CD8-positive, alpha-beta memory T cell (primary cell): ENCODE measurements around the gene PYGM. TPM values are rescaled to one million over a fixed set of nuclear protein-coding genes. Genes with fewer than 3 reads are reported as not detected.

ENCODE experiments used
- CTCF ChIA-PET: fragments of 350-600 bp; sonication (Branson Sonifier 250); formaldehyde crosslinking; loops from one replicate; lab custom pipeline; 2021; ENCODE audit warnings: antibody characterized with exemption; lab: Charles Lee
- POLR2A ChIA-PET: fragments of 350-600 bp; sonication (Branson Sonifier 250); formaldehyde crosslinking; loops from one replicate; lab custom pipeline; 2021; ENCODE audit warnings: antibody characterized with exemption; lab: Charles Lee
- DNase-seq, 5 donors: peaks; one replicate each; pipeline versions ENCODE4 v3.0.0 to v3.0.0-alpha.2; 2020 to 2022; ENCODE audit warnings: mixed read lengths in 1 of 5
- H3K27ac ChIP-seq: one replicate; pipeline ENCODE4 v1.7.0; 2013; ENCODE audit warnings: low read depth, mild to moderate bottlenecking, low read length, moderate library complexity
- H3K27me3 ChIP-seq: 2 replicates; pipeline ENCODE4 v1.7.0; 2013; ENCODE audit warnings: low read length, mild to moderate bottlenecking; ENCODE audit not compliant: insufficient read depth, poor library complexity, severe bottlenecking
- H3K36me3 ChIP-seq: 2 replicates; pipeline ENCODE4 v1.7.0; 2013; ENCODE audit warnings: mild to moderate bottlenecking, low read length, moderate library complexity; ENCODE audit not compliant: insufficient read depth
- H3K4me1 ChIP-seq: 2 replicates; pipeline ENCODE4 v1.7.0; 2013; ENCODE audit warnings: mild to moderate bottlenecking, low read length, moderate library complexity; ENCODE audit not compliant: insufficient read depth
- H3K4me3 ChIP-seq: 2 replicates; pipeline ENCODE4 v1.7.0; 2013; ENCODE audit warnings: mild to moderate bottlenecking, low read length
- H3K9me3 ChIP-seq: 2 replicates; pipeline ENCODE4 v1.7.0; 2013; ENCODE audit warnings: mild to moderate bottlenecking, low read length
- H3K27ac Mint-ChIP-seq, 8 donors: one replicate each; pipeline ENCODE4 v1.8.0; 2020 to 2021; ENCODE audit warnings: mixed read lengths in 8 of 8, mild to moderate bottlenecking in 6 of 8, inconsistent platforms in 3 of 8, moderate library complexity in 3 of 8
- H3K27me3 Mint-ChIP-seq, 2 donors: one replicate each; pipeline ENCODE4 v1.8.0; 2020 to 2021; ENCODE audit warnings: mixed read lengths in 2 of 2, mild to moderate bottlenecking in 1 of 2, moderate library complexity in 1 of 2
- H3K36me3 Mint-ChIP-seq, 3 donors: one replicate each; pipeline ENCODE4 v1.8.0; 2020 to 2021; ENCODE audit warnings: mixed read lengths in 3 of 3, inconsistent platforms in 1 of 3, mild to moderate bottlenecking in 1 of 3
- H3K4me1 Mint-ChIP-seq, 3 donors: one replicate each; pipeline ENCODE4 v1.8.0; 2020 to 2021; ENCODE audit warnings: mixed read lengths in 3 of 3, inconsistent platforms in 1 of 3, mild to moderate bottlenecking in 1 of 3
- H3K4me3 Mint-ChIP-seq, 7 donors: one replicate each; pipeline ENCODE4 v1.8.0; 2020 to 2021; ENCODE audit warnings: mixed read lengths in 7 of 7, mild to moderate bottlenecking in 6 of 7, moderate library complexity in 4 of 7, inconsistent platforms in 2 of 7
- H3K9me3 Mint-ChIP-seq, 5 donors: one replicate each; pipeline ENCODE4 v1.8.0; 2020 to 2022; ENCODE audit warnings: mixed read lengths in 5 of 5, mild to moderate bottlenecking in 3 of 5, moderate library complexity in 2 of 5, inconsistent platforms in 1 of 5
- polyA plus RNA-seq: library from polyadenylated mRNA; unstranded; fragments of 300-500 nt; fragmentation: Illumina TruSeq; gene quantifications from one replicate; pipeline ENCODE4 v1.2.3, GENCODE V29; 2021
- total RNA-seq, 2 experiments: library from RNA; stranded (reverse); gene quantifications; one replicate each; pipeline ENCODE4 v1.2.3, GENCODE V29; 2021

PYGM gene
- total and polyA plus RNA-seq, 3 experiments from 2014 or later: 0.15 to 2.2 (median 2.2) TPM

DNA sequence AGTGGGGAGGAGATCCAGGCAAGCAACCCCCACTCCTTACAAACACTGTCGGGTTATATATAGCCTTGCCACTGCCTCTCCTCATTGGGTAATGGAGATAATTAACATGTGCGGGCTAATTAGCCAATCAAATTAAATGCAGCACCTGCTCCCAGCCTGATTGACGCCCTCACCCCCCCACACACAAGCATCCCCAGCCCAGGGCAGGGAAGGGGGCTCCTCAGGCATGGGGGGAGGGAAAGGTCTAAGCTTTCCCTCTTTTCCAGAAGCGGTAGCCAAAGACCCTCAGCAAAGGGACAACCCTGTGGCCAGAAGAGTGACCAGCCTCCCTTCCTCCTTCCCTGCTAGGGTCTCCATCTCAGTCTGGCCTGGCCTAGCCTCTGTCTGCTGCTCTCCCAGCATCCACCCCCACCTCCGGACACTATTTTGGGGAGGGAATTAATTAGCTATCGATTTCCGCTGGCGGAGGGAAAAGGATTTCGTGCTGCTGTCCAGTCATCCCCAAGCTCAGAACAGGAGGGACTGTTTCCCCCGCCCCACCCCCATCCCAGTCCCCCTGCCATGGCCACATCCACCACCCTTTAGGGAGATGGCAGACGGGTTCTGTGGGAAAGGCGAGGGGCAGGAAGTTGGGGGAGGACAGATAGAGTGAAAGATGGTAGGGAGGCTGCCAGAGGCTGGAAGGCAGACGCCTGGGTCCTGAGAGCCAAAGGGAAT is 43.9 kb downstream of the PYGM start:
- Histone ChIP-seq H3K27ac (no peak overlapping the region), H3K27me3 (peaks cover 48% of the 10 kb centered on the region), H3K36me3 (no peaks in the 10 kb centered on the region), H3K9me3 (no peaks in the 10 kb centered on the region), H3K4me1 (peaks cover 8% of the 10 kb centered on the region), H3K4me3 (no peak overlapping the region)
- no peaks in the 10 kb centered on the region for H3K36me3 Mint-ChIP-seq
- CTCF ChIA-PET: interaction anchor here (2.0 kb wide), 1 partner anchor 27 kb away, joined by 4 read pairs; no protein-coding TSS in a partner anchor
- peaks cover 5 to 20% (median 13%) of the 10 kb centered on the region in 3 donors for H3K4me1 Mint-ChIP-seq
- H3K27me3 Mint-ChIP-seq: peaks cover 47 to 81% of the 10 kb centered on the region in 2 donors
- peaks cover 0 to 3% (median 0%) of the 10 kb centered on the region in 5 donors for H3K9me3 Mint-ChIP-seq
- POLR2A ChIA-PET: no interaction called here
- no peak overlapping the region for H3K4me3 Mint-ChIP-seq
- no peak overlapping the region for H3K27ac Mint-ChIP-seq
- no peak for DNase-seq

DNA sequence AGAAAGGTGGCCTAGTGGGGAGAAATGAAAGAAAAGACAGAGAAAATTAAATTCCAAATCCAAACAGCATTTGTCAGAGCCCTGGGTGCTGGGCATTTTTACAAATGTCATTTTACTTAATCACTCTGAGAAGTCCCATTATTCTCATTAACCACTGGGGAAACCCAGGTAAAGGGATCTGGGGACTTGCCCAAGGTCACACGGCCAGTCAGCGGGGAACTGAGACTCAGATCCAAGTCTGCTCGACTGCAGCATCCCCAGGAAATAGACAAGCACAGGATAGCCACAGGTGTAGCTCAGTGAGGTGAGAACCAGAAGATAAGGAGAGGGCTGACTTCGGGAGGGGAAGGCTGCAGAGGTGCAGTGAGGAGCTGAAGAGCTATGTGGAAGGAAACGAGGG is 44.7 kb downstream of the PYGM start:
- Mint-ChIP-seq H3K36me3 (peaks cover 0 to 2% (median 0%) of the 10 kb centered on the region in 3 donors), H3K27me3 (peaks cover 53 to 83% of the 10 kb centered on the region in 2 donors), H3K4me1 (peaks cover 5 to 24% (median 17%) of the 10 kb centered on the region in 3 donors), H3K27ac (no peak overlapping the region), H3K4me3 (peak overlapping the region in 4 of 7 donors; percentile 11 to 55 (median 35)), H3K9me3 (peaks cover 0 to 3% (median 0%) of the 10 kb centered on the region in 5 donors)
- H3K9me3 ChIP-seq: no peaks in the 10 kb centered on the region
- H3K27ac ChIP-seq: no peak overlapping the region
- ChIA-PET CTCF (no interaction called here), POLR2A (no interaction called here)
- no peaks in the 10 kb centered on the region for H3K36me3 ChIP-seq
- peaks cover 8% of the 10 kb centered on the region for H3K4me1 ChIP-seq
- DNase-seq: no peak
- peaks cover 56% of the 10 kb centered on the region for H3K27me3 ChIP-seq
- no peak overlapping the region for H3K4me3 ChIP-seq

DNA sequence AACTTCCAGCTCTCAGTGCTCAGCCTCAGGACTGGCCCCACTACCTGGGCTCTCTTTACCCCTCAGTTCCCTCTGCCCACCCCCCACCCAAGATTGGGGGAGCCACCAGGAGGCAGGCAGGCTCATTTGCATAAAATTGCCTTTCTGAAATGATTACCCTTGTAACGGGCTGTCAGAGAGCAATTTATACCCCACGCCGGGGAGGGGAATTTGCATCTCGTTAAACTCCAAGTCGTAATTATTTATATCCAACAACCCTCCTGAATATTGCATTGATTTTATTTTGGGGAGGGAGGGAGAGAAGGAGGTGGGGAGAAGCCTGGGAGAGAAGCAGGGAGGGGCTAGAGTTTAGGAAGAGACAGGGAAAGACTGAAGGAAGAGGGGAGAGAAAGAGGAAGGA is 45.1 kb downstream of the PYGM start:
- POLR2A ChIA-PET: no interaction called here
- CTCF ChIA-PET: no interaction called here

DNA sequence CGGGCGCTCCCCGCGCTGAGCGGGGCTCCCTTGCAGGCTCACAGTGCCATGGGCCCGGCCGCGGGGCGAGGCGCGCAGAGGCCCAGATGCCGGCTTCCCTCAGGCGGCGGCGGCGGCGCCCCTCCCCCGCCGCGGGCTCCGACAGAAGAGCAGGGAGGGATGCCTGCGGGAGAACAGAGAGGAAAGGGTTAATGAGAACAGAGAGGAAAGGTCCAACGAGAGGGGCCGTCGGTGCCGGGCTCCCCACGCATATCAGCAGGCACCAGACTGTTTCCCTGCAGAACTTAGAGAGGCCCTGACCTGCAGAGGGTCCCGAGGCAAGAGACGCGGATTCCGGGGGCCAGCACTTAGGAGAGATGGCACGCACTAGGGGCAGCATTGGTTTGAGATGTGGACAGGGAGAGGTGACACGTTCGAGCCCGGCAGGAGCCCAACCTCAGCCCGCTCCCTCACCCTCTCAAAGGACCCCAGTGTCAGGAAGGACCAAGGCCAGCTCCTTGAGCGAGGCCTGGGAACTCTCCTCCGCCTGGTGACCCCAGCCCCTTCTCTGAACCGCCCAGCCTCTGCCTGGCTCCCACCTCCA is 45.9 kb downstream of the PYGM start:
- no peak for DNase-seq
- H3K4me1 Mint-ChIP-seq: peaks cover 5 to 24% (median 17%) of the 10 kb centered on the region in 3 donors
- Histone ChIP-seq H3K27me3 (peaks cover 56% of the 10 kb centered on the region), H3K4me3 (no peak overlapping the region), H3K27ac (no peak overlapping the region), H3K4me1 (peaks cover 8% of the 10 kb centered on the region), H3K9me3 (no peaks in the 10 kb centered on the region), H3K36me3 (no peaks in the 10 kb centered on the region)
- peaks cover 0 to 2% (median 0%) of the 10 kb centered on the region in 3 donors for H3K36me3 Mint-ChIP-seq
- H3K27ac Mint-ChIP-seq: no peak overlapping the region
- peaks cover 0 to 3% (median 0%) of the 10 kb centered on the region in 5 donors for H3K9me3 Mint-ChIP-seq
- ChIA-PET CTCF (interaction anchor here (1.0 kb wide), 1 partner anchor 10 kb away, joined by 4 read pairs; no protein-coding TSS in a partner anchor), POLR2A (interaction anchor here (1.0 kb wide), 1 partner anchor 30 kb away, joined by 3 read pairs; the partner anchor contains the start of gene RASGRP2)
- peak overlapping the region in 4 of 7 donors; percentile 9 to 69 (median 55) for H3K4me3 Mint-ChIP-seq
- peaks cover 54 to 83% of the 10 kb centered on the region in 2 donors for H3K27me3 Mint-ChIP-seq

More for the DNA sequence above, 45.1 kb downstream of the PYGM start:
- Mint-ChIP-seq H3K27me3 (peaks cover 55 to 83% of the 10 kb centered on the region in 2 donors), H3K36me3 (peaks cover 0 to 2% (median 0%) of the 10 kb centered on the region in 3 donors), H3K9me3 (peaks cover 0 to 3% (median 0%) of the 10 kb centered on the region in 5 donors), H3K4me1 (peaks cover 5 to 24% (median 17%) of the 10 kb centered on the region in 3 donors), H3K27ac (no peak overlapping the region), H3K4me3 (peak overlapping the region in 3 of 7 donors; percentile 18 to 69 (median 69))
- H3K27me3 ChIP-seq: peaks cover 56% of the 10 kb centered on the region
- no peak overlapping the region for H3K4me3 ChIP-seq
- H3K9me3 ChIP-seq: no peaks in the 10 kb centered on the region
- H3K4me1 ChIP-seq: peaks cover 8% of the 10 kb centered on the region
- H3K36me3 ChIP-seq: no peaks in the 10 kb centered on the region
- no peak overlapping the region for H3K27ac ChIP-seq
- no peak for DNase-seq

DNA sequence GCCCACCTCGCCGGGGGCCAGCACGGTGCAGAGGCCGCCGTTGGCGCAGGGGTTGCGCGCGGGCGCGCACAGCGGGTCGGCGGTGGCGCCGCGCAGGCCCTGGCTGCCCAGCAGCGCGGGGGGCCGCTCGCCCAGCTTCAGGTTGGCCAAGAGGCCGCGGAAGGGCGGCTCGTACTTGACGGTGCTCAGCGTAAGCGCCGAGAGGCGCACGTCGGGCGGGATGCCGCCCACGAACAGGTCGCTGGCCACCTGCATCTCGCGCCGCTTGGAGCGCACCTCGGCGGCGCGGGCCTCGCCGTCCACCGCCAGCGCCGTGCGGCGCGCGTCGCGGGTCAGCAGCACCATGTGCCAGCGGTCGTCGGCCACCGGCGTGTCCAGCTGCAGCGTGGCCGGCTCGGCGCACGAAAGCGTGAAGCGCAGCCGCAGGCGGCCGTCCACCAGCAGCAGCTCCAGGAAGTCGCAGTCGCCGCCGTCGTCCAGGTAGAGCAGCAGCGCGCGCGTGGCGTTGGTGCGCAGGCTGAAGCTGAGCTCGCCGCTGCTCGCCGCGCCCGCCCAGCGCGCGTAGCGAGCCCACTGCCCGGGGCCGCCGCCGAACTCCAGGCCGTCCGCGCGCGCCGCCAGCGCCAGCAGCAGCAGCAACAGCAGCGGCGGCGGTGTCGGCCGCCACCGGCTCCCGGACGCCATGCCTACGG is 46.6 kb downstream of the PYGM start:
- Mint-ChIP-seq H3K4me1 (peaks cover 5 to 24% (median 17%) of the 10 kb centered on the region in 3 donors), H3K36me3 (peaks cover 0 to 2% (median 0%) of the 10 kb centered on the region in 3 donors), H3K9me3 (peaks cover 0 to 3% (median 0%) of the 10 kb centered on the region in 5 donors), H3K27me3 (peaks cover 59 to 80% of the 10 kb centered on the region in 2 donors), H3K4me3 (no peak overlapping the region), H3K27ac (no peak overlapping the region)
- CTCF ChIA-PET: interaction anchor here (1.0 kb wide), 1 partner anchor 9 kb away, joined by 4 read pairs; no protein-coding TSS in a partner anchor
- H3K9me3 ChIP-seq: no peaks in the 10 kb centered on the region
- no peak overlapping the region for H3K27ac ChIP-seq
- POLR2A ChIA-PET: interaction anchor here (1.0 kb wide), 1 partner anchor 31 kb away, joined by 3 read pairs; the partner anchor contains the start of gene RASGRP2
- DNase-seq: no peak
- H3K27me3 ChIP-seq: peaks cover 56% of the 10 kb centered on the region
- no peak overlapping the region for H3K4me3 ChIP-seq
- peaks cover 8% of the 10 kb centered on the region for H3K4me1 ChIP-seq
- H3K36me3 ChIP-seq: no peaks in the 10 kb centered on the region

DNA sequence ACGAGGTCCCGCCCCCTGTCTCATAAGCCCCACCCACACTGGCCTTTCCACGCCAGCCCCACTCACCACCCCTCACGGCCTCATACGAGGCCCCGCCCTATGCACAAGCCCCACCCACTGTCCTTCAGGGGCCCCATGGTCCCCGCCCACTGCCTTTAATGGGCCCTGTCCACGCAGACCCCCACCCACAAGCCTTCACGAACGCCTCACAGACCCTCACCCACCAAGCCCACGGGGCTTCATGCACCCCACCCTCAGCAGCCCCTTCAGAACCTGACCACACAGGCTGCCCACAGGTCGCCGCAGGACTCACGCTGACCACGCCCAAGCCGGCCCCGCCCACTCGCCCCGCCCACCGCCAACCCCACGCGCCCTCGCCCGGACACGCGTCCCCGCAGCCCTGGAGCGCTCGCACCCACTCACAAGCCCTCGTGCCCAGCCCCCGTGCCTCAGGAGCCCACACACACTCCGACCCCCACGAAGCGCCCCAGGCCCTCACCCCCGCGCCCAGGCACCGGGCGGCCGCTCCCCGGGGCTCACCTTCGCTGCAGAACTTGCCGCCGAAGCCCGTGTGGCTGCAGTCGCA is 47.3 kb downstream of the PYGM start:
- no peak for DNase-seq
- peaks cover 5 to 24% (median 17%) of the 10 kb centered on the region in 3 donors for H3K4me1 Mint-ChIP-seq
- H3K36me3 Mint-ChIP-seq: peaks cover 0 to 2% (median 0%) of the 10 kb centered on the region in 3 donors
- H3K27ac Mint-ChIP-seq: peak overlapping the region in 1 of 8 donors; percentile 81
- H3K4me3 ChIP-seq: no peak overlapping the region
- peaks cover 8% of the 10 kb centered on the region for H3K4me1 ChIP-seq
- POLR2A ChIA-PET: interaction anchor here (1.0 kb wide), 1 partner anchor 31 kb away, joined by 3 read pairs; the partner anchor contains the start of gene RASGRP2
- peaks cover 57 to 79% of the 10 kb centered on the region in 2 donors for H3K27me3 Mint-ChIP-seq
- peak overlapping the region in 5 of 7 donors; percentile 20 to 62 (median 39) for H3K4me3 Mint-ChIP-seq
- no peaks in the 10 kb centered on the region for H3K36me3 ChIP-seq
- CTCF ChIA-PET: interaction anchor here (1.0 kb wide), 1 partner anchor 9 kb away, joined by 4 read pairs; no protein-coding TSS in a partner anchor
- no peak overlapping the region for H3K27ac ChIP-seq
- peaks cover 0 to 3% (median 0%) of the 10 kb centered on the region in 5 donors for H3K9me3 Mint-ChIP-seq
- H3K27me3 ChIP-seq: peaks cover 51% of the 10 kb centered on the region
- no peaks in the 10 kb centered on the region for H3K9me3 ChIP-seq

DNA sequence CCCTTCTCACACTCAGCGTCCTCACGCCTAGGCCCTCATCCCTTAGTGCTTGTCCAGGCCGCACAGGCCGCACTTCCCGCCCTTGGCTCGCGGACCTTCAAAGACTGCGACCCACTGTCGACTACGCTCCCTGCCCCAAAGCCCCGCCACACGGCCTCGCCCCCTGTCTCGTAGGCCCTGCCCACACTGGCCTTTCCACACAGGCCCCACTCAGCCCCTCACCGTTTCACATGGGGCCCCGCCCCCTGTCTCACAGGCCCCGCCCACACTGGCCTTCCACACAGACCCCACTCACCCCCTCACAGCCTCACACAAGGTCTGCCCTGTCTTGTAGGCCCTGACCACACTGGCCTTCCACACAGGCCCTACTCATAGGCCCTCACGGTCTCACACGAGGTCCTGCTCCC is 47.8 kb downstream of the PYGM start:
- H3K9me3 Mint-ChIP-seq: peaks cover 0 to 3% (median 0%) of the 10 kb centered on the region in 5 donors
- POLR2A ChIA-PET: no interaction called here
- H3K27me3 Mint-ChIP-seq: peaks cover 52 to 76% of the 10 kb centered on the region in 2 donors
- no peak for DNase-seq
- Histone ChIP-seq H3K4me1 (peaks cover 8% of the 10 kb centered on the region), H3K36me3 (no peaks in the 10 kb centered on the region), H3K4me3 (no peak overlapping the region), H3K27ac (no peak overlapping the region), H3K9me3 (no peaks in the 10 kb centered on the region), H3K27me3 (peaks cover 45% of the 10 kb centered on the region)
- H3K4me1 Mint-ChIP-seq: peaks cover 5 to 24% (median 17%) of the 10 kb centered on the region in 3 donors
- peak overlapping the region in 4 of 7 donors; percentile 20 to 45 (median 36) for H3K4me3 Mint-ChIP-seq
- H3K36me3 Mint-ChIP-seq: peaks cover 0 to 2% (median 0%) of the 10 kb centered on the region in 3 donors
- H3K27ac Mint-ChIP-seq: no peak overlapping the region
- CTCF ChIA-PET: no interaction called here
